Effector memory CD4-positive, alpha-beta T cell (primary cell): ENCODE measurements around the gene ZDHHC8.

Source experiments
- DNase-seq, 3 donors: peaks; one replicate each; pipeline ENCODE4 v3.0.0-alpha.2; 2020
- H3K27ac ChIP-seq: 2 replicates; pipeline ENCODE4 v1.7.0; 2013; ENCODE audit warnings: mild to moderate bottlenecking, low read length, moderate library complexity; ENCODE audit not compliant: insufficient read depth, poor library complexity, severe bottlenecking
- H3K27me3 ChIP-seq: replicated peaks from 2 replicates; pipeline ENCODE4 v1.7.0; 2013; ENCODE audit warnings: mild to moderate bottlenecking, low read length; ENCODE audit not compliant: insufficient read depth, control insufficient read depth, poor library complexity, severe bottlenecking
- H3K36me3 ChIP-seq: 2 replicates; pipeline ENCODE4 v1.7.0; 2013; ENCODE audit warnings: mild to moderate bottlenecking, low read length, moderate library complexity; ENCODE audit not compliant: control insufficient read depth, insufficient read depth
- H3K4me1 ChIP-seq: 2 replicates; pipeline ENCODE4 v1.7.0; 2013; ENCODE audit warnings: low read length, mild to moderate bottlenecking; ENCODE audit not compliant: control insufficient read depth, insufficient read depth, poor library complexity, severe bottlenecking
- H3K4me3 ChIP-seq: 2 replicates; pipeline ENCODE4 v1.7.0; 2013; ENCODE audit warnings: low read length, low read depth, mild to moderate bottlenecking; ENCODE audit not compliant: insufficient read depth, poor library complexity, severe bottlenecking
- H3K9me3 ChIP-seq: 2 replicates; pipeline ENCODE4 v1.7.0; 2013; ENCODE audit warnings: mild to moderate bottlenecking, low read length, moderate library complexity; ENCODE audit not compliant: control insufficient read depth

ZDHHC8 gene

DNA sequence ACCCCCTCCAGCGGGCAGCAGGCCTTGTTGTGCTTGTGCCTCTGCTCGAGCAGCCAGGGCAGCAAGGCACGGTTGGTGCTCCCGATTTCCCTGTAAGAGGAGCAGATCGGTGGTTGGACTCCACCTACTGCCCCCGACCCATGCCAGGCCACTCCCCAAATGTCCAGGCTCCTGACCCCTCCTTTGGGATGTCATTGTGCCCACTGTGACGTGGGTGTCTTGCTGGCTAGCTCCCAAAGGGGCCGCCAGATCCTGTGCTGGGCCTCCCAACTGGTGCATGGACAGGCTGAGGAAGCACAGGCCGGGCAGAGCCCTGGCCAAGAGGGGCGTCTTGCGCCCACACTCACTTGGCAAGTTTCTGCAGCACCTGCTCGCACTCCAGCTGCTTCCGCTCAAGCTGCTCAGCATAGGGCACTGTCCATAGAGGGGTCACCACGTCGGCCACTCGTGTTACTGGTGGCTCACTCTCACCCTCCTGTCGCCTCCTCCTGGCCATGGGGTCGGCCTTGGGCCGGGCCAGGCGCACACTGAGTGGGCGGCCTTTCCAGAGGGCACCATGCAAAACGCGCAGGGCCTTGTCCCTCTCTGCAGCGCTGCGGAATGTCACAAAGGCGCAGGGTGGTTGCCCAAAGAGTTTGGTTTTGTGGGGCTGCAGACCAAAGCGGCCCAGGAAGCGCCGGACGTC lies 15.8 kb upstream of the ZDHHC8 start, which contains the start of gene RANBP1:
Gene RANBP1, plus strand, starts transcription at position 414 of the 685 bp plus-strand sequence. Its CDS starts 81 bp downstream, at position 495.
- no peaks in the 10 kb centered on the region for H3K9me3 ChIP-seq
- H3K4me3 ChIP-seq, result peak within 1 kb of the TSS; percentile 85
- H3K27me3 ChIP-seq, result no peaks in the 10 kb centered on the region
- peak within 1 kb of the TSS; percentile 86 for H3K27ac ChIP-seq
- peaks cover 24% of the 10 kb centered on the region for H3K4me1 ChIP-seq
- DNase-seq, result no peak
- peaks cover 55% of the 10 kb centered on the region for H3K36me3 ChIP-seq

DNA sequence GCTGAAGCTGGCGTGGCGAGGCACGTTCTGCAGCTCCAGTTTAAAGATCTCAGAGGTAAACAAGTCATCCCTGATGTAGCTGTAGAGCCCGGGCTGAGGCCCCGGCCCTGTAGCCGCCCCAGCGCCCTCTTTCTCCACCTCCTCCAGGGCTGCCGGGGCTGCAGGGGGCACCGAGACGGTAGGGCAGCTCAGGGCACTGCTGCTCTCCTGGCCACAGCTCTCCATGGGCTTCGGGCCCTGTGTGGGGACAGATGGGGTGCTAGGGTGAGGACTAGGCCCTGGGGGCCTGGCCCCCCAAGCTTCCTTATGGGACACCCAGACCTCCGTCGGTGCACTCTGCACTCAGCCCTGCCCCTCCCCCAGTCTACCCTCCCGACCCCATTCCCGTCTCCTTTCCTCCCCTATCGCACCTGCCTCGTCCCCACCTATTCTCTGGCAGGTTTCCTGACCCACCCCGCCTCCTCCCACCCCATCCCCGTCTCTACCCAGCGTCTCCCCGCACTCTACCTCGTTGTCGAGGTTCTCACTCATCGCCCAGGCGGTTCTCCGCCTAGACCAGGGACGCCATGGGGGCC lies 15.1 kb upstream of the ZDHHC8 start:
- no peak for DNase-seq
- Histone ChIP-seq H3K4me1 (peaks cover 24% of the 10 kb centered on the region), H3K27ac (peak overlapping the region; percentile 86), H3K4me3 (peak overlapping the region; percentile 85), H3K9me3 (no peaks in the 10 kb centered on the region), H3K36me3 (peaks cover 56% of the 10 kb centered on the region), H3K27me3 (no peaks in the 10 kb centered on the region)

DNA sequence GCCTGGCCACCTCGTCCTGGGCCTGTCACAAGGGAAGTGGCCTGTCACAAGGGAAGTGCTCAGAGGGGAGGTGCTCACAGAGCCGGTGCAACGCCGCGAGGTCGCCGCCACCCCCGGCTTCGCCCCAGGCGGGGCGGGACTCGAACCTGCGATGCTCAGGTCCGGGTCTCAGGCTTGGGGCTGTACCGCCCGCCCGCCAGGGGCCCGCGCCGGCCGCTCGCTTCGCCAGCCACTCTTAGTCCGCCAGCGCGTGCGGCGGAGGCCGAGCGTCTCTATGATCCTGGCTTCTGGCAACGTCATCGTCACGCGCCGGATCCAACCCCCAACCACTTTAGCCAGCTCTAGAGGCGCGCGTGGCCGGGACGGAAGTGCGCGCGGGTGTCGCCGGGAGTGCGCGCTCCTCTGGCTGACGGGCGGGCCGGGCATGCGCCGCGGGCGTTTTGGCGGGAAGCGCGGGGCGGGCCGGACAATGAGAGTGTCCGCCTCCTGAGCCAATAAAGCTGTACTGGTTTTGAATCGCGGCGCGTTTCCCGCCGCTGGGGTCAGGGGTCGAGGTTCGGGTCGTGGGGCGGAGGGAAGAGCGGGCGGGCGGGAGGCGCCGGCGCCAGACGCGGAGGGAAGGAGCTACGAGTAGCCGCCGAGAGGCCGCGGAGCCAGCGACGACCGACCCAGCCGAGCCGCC lies 14.5 kb upstream of the ZDHHC8 start, which contains the start of gene TRMT2A:
Gene TRMT2A, minus strand, starts transcription at position 276 of the 682 bp plus-strand sequence. CDS start 320 bp downstream, outside the sequence.
- H3K27ac ChIP-seq, result peak within 1 kb of the TSS; percentile 86
- peak; percentile 94 to 95 (median 95) for DNase-seq
- no peaks in the 10 kb centered on the region for H3K9me3 ChIP-seq
- peaks cover 62% of the 10 kb centered on the region for H3K36me3 ChIP-seq
- H3K27me3 ChIP-seq, result no peaks in the 10 kb centered on the region
- H3K4me1 ChIP-seq, result peaks cover 24% of the 10 kb centered on the region
- peak within 1 kb of the TSS; percentile 85 for H3K4me3 ChIP-seq

DNA sequence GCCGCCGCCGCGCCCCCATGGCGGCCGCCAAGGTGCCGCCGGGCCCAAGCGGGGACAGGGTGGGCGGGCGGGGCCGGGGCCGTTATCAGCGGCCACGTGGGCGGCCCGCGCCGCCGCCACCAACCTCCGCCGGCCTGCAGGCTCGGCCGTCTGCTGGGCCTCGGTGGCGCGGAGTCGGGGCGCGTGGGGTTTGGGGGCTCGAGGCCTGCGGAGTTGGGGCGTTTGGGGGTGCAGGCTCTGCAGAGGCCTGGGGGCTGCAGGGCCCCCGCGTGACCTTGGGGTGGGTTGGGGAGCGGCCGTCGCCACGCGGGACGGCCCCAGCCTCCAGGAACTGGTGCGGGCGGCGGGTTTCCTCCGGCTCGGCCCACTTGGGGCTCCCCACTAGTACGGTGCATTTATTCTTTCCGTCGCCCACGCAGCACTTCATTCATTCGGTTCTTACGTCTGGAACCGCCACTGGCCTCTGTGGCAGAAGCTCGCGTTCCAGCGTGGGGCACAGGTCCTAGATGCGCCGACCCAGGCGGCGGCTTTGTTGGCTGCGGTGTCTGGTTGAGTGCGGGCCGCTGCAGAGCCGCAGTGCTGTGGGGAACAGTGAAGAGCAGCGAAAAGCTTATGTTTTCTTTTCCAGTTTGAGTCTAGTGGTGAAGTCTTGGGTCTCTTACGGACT lies 13.8 kb upstream of the ZDHHC8 start:
- Histone ChIP-seq H3K27me3 (no peaks in the 10 kb centered on the region), H3K4me1 (peaks cover 24% of the 10 kb centered on the region)
- peak; percentile 38 to 51 (median 51) for DNase-seq

DNA sequence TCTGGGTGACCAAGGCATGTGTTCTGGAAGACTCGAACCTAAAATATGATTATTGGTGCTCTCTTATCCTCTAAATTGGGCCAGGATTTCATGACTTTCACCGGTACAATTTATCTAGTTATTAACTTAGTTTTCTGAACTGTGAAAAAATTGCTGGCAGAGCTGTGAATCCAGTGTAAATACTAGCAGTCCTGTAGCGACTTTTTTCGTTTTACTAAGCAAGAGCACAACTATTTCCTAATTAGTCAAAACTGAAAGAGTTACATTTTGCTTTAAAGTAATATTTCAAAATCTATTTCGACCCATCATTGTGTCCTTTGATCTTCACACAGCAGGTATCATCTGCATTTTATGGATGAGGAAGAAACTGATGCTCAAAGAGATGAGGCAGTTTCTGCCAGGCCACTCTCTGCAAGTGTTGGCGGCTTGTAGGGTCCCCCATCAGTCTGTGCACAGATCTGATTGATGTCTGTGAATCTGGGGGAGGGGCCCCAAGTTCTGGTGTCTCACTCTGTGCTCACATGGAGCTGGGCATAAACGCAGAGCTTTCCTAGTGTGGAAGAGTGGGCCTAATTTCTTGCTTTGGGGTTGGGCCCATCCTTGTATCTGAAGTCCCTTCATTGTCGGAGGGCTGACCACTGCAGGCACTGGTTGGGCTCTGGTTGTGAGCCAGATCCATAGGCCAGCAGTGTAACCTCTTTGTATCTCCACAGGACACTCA lies 13.1 kb upstream of the ZDHHC8 start:
- Histone ChIP-seq H3K9me3 (no peaks in the 10 kb centered on the region), H3K27me3 (no peaks in the 10 kb centered on the region), H3K4me1 (peaks cover 24% of the 10 kb centered on the region), H3K27ac (peak overlapping the region; percentile 86), H3K4me3 (peak overlapping the region; percentile 66), H3K36me3 (peaks cover 52% of the 10 kb centered on the region)
- DNase-seq, result no peak

More for the DNA sequence above, 13.8 kb upstream of the ZDHHC8 start:
- Histone ChIP-seq H3K27ac (peak overlapping the region; percentile 86), H3K9me3 (no peaks in the 10 kb centered on the region), H3K36me3 (peaks cover 59% of the 10 kb centered on the region), H3K4me3 (peak overlapping the region; percentile 85)

DNA sequence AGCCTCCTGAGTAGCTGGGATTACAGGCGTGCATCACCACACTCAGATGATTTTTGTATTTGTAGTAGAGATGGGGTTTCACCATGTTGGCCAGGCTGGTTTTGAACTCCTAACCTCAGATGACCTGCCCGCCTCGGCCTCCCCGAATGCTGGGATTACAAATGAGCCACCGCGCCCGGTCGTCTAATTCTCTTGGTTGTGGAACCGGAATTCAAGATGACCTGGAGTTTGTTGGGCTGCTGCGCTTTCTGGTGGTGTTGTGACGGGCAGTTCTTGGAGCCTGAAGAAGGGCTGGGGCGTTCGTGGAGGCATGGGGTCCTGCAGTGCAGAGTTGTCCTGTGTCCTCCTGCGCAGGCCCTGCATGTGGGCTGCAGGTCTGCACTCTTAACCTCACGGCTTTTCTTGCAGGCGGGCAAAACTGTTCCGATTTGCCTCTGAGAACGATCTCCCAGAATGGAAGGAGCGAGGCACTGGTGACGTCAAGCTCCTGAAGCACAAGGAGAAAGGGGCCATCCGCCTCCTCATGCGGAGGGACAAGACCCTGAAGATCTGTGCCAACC lies 9.7 kb upstream of the ZDHHC8 start:
- Histone ChIP-seq H3K4me3 (no peak overlapping the region), H3K27me3 (no peaks in the 10 kb centered on the region), H3K9me3 (no peaks in the 10 kb centered on the region), H3K36me3 (peaks cover 55% of the 10 kb centered on the region), H3K27ac (no peak overlapping the region), H3K4me1 (peaks cover 13% of the 10 kb centered on the region)
- no peak for DNase-seq

DNA sequence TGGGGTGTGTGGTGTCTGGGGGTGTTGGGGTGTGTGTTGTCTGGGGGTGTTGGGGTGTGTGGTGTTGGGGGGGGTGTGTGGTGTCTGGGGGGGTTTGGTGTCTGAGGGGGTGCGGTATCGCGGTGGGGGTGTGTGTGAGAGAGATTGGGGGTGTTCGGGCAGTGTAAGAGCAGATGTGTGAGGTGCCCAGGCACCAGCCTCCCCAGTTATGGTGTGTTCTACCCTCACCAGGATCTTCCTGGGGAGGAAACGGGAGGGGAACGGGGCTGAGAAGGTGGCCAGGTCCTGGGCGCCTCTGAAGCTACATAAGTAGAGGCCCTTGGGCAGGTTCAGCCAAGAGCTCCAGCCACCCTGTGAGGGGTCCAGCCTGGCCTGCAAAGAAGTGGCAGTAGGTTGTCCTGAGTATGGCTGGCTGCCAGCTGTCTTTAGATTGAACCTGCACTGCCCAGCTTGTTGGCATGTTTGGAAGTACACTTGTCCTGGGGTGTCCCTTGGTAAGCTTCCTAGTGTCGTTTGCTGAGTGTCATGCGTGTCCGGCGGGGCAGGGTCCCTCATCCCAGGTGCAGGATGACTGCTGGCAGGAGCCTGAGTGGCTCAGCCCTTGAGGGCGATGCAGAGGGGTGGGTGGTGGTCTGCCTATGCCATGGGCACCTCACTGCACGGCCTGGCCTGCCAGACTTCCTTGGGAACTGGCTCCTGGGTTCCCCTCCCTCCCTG lies 8.1 kb upstream of the ZDHHC8 start:
- H3K27me3 ChIP-seq, result no peaks in the 10 kb centered on the region
- peaks cover 7% of the 10 kb centered on the region for H3K4me1 ChIP-seq
- DNase-seq, result no peak
- peak overlapping the region; percentile 2 for H3K27ac ChIP-seq
- peaks cover 55% of the 10 kb centered on the region for H3K36me3 ChIP-seq
- H3K4me3 ChIP-seq, result no peak overlapping the region
- no peaks in the 10 kb centered on the region for H3K9me3 ChIP-seq

DNA sequence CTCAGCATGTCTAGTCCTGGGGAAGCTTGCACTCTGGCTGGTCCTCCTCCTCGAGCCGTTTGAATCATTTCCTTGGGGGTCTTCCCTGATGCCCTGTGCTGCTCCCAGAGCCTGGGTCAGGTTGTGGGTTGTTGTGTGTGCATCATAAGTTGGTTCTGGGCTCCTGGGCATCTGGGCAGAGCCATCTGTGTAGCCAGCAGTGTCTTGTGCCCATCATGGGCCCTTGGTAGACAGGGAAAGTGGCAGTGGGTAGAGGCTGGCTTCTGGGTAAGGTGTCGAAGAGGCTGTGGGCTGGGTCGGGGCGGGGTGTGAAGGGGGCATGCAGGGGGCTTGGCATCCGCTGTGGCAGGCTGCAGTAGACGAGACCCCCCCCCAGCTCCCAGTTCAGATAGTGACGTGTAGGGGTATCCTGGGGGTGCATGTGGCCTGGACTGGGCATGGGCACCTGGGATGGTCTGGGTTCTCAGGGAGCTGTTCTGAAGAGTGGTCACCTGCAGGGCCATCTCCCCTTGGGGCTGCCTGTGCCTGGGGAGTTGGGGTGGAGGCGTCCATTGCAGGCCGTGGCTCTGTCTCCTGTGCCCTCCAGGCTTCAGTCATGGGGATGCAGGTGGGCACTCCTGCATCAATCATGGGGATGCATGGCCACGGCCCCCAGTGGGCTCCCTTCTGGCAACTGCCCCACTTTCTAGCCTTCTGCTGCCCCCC lies 7.4 kb upstream of the ZDHHC8 start:
- H3K27ac ChIP-seq, result peak overlapping the region; percentile 1
- no peak overlapping the region for H3K4me3 ChIP-seq
- DNase-seq, result no peak
- peaks cover 4% of the 10 kb centered on the region for H3K4me1 ChIP-seq
- peaks cover 53% of the 10 kb centered on the region for H3K36me3 ChIP-seq
- H3K9me3 ChIP-seq, result no peaks in the 10 kb centered on the region
- H3K27me3 ChIP-seq, result no peaks in the 10 kb centered on the region
